ENCODE results near the gene SPTBN4. TPM values are rescaled to one million over a fixed set of nuclear protein-coding genes. Genes with fewer than 3 reads are reported as not detected.

Gene SPTBN4
- total and polyA plus RNA-seq, 2 donors (not counting 1 experiment from before 2014, with no cell fraction given), result 1.3 to 6.6 TPM

GRCh38 chr19:40600570-40601133 is 133.9 kb downstream of the SPTBN4 start:
- Histone ChIP-seq H3K27ac (ENCODE audit: insufficient read depth, low read length) (no peak overlapping the region), H4K20me1 (ENCODE audit: control insufficient read depth, extremely low read depth, insufficient read depth, low read length) (no peaks in the 10 kb centered on the region), H3K4me2 (ENCODE audit: extremely low read depth, insufficient read depth, low read length) (no peak overlapping the region), H3K79me2 (ENCODE audit: control insufficient read depth, insufficient read depth, low read length) (no peaks in the 10 kb centered on the region), H3K27me3 (ENCODE audit: control insufficient read depth, insufficient read depth, low read length) (peaks cover 2% of the 10 kb centered on the region), H2AFZ (ENCODE audit: low read length) (no peak overlapping the region), H3K4me3 (replicated peaks in 1 of 4; ENCODE audit: control extremely low read depth in 1 of 4, insufficient read depth in 1 of 4, low read depth in 3 of 4, low read length in 4 of 4) (peak overlapping the region in 1 of 4 experiments; percentile 40), H3K9ac (ENCODE audit: insufficient read depth, low read length) (no peak overlapping the region), H3K4me1 (ENCODE audit: control insufficient read depth, extremely low read depth, insufficient read depth, low read length) (peaks cover 30% of the 10 kb centered on the region), H3K9me3 (ENCODE audit: control insufficient read depth, insufficient read depth, low read depth, low read length) (no peaks in the 10 kb centered on the region), H3K36me3 (ENCODE audit: control insufficient read depth, insufficient read depth, low read length) (no peaks in the 10 kb centered on the region)
- DNase-seq (ENCODE audit: low read depth in 2 of 2), result no peak
- TF ChIP-seq CTCF (conservative IDR thresholded peaks at IDR 0.05 in 1 of 2, IDR thresholded peaks at IDR 0.05 in 1 of 2; ENCODE audit: low read depth in 1 of 2, low read length in 2 of 2), result no peak
- TF ChIP-seq EZH2 (IDR thresholded peaks at IDR 0.05; ENCODE audit: low read length, missing control alignments), result peak; percentile 43

- H3K36me3 ChIP-seq (ENCODE audit: control insufficient read depth, insufficient read depth, low read length), result no peaks in the 10 kb centered on the region
- TF ChIP-seq CTCF (conservative IDR thresholded peaks at IDR 0.05 in 1 of 2, IDR thresholded peaks at IDR 0.05 in 1 of 2; ENCODE audit: low read depth in 1 of 2, low read length in 2 of 2), result no peak
- no peak for TF ChIP-seq EZH2 (IDR thresholded peaks at IDR 0.05; ENCODE audit: low read length, missing control alignments)
- no peak within 1 kb of the TSS for H3K27ac ChIP-seq (ENCODE audit: insufficient read depth, low read length)
- DNase-seq (ENCODE audit: low read depth in 2 of 2), result peak; percentile 42 to 52
- H4K20me1 ChIP-seq (ENCODE audit: control insufficient read depth, extremely low read depth, insufficient read depth, low read length), result no peaks in the 10 kb centered on the region
- H3K9me3 ChIP-seq (ENCODE audit: control insufficient read depth, insufficient read depth, low read depth, low read length), result no peaks in the 10 kb centered on the region
- peaks cover 2% of the 10 kb centered on the region for H3K27me3 ChIP-seq (ENCODE audit: control insufficient read depth, insufficient read depth, low read length)
- peaks cover 32% of the 10 kb centered on the region for H3K4me1 ChIP-seq (ENCODE audit: control insufficient read depth, extremely low read depth, insufficient read depth, low read length)
- H3K79me2 ChIP-seq (ENCODE audit: control insufficient read depth, insufficient read depth, low read length), result no peaks in the 10 kb centered on the region
- peak within 1 kb of the TSS; percentile 52 to 90 (median 74) for H3K4me3 ChIP-seq (replicated peaks in 1 of 4; ENCODE audit: control extremely low read depth in 1 of 4, insufficient read depth in 1 of 4, low read depth in 3 of 4, low read length in 4 of 4)
- no peak within 1 kb of the TSS for H2AFZ ChIP-seq (ENCODE audit: low read length)
- H3K9ac ChIP-seq (ENCODE audit: insufficient read depth, low read length), result peak within 1 kb of the TSS; percentile 60
- peak within 1 kb of the TSS; percentile 97 for H3K4me2 ChIP-seq (ENCODE audit: extremely low read depth, insufficient read depth, low read length)
Measured at GRCh38 chr19:40601134-40601974, 134.6 kb downstream of the SPTBN4 start, which contains the start of gene LTBP4. LTBP4 (plus strand) TSS chr19:40601369; CDS start chr19:40601388, 19 bp downstream.

- H3K9ac ChIP-seq (ENCODE audit: insufficient read depth, low read length), result peak overlapping the region; percentile 43
- TF ChIP-seq EZH2 (IDR thresholded peaks at IDR 0.05; ENCODE audit: low read length, missing control alignments), result no peak
- no peak for TF ChIP-seq CTCF (conservative IDR thresholded peaks at IDR 0.05 in 1 of 2, IDR thresholded peaks at IDR 0.05 in 1 of 2; ENCODE audit: low read depth in 1 of 2, low read length in 2 of 2)
- peak overlapping the region; percentile 89 for H3K4me2 ChIP-seq (ENCODE audit: extremely low read depth, insufficient read depth, low read length)
- H3K9me3 ChIP-seq (ENCODE audit: control insufficient read depth, insufficient read depth, low read depth, low read length), result no peaks in the 10 kb centered on the region
- H3K4me3 ChIP-seq (replicated peaks in 1 of 4; ENCODE audit: control extremely low read depth in 1 of 4, insufficient read depth in 1 of 4, low read depth in 3 of 4, low read length in 4 of 4), result peak overlapping the region; percentile 13 to 90 (median 53)
- peaks cover 2% of the 10 kb centered on the region for H3K27me3 ChIP-seq (ENCODE audit: control insufficient read depth, insufficient read depth, low read length)
- H3K79me2 ChIP-seq (ENCODE audit: control insufficient read depth, insufficient read depth, low read length), result no peaks in the 10 kb centered on the region
- H2AFZ ChIP-seq (ENCODE audit: low read length), result no peak overlapping the region
- DNase-seq (ENCODE audit: low read depth in 2 of 2), result no peak
- H4K20me1 ChIP-seq (ENCODE audit: control insufficient read depth, extremely low read depth, insufficient read depth, low read length), result no peaks in the 10 kb centered on the region
- peak overlapping the region; percentile 84 for H3K27ac ChIP-seq (ENCODE audit: insufficient read depth, low read length)
- peaks cover 27% of the 10 kb centered on the region for H3K4me1 ChIP-seq (ENCODE audit: control insufficient read depth, extremely low read depth, insufficient read depth, low read length)
- no peaks in the 10 kb centered on the region for H3K36me3 ChIP-seq (ENCODE audit: control insufficient read depth, insufficient read depth, low read length)
Measured at GRCh38 chr19:40603071-40603388, 136.2 kb downstream of the SPTBN4 start.

Measured in fibroblast of lung (primary cell).